HAP-1 (cell line): Measurements from ENCODE around the gene FLCN.

Experiments
- DNase-seq, 2 experiments: peaks; one replicate each; pipeline ENCODE4 v3.0.0-alpha.2; 2016 to 2020; ENCODE audit warnings: low spot score in 2 of 2
- H3K27me3 ChIP-seq: fragments of 250-450 bp; sonication (Bioruptor Pico); 2 replicates; pipeline ENCODE4 v1.5.1; 2020; ENCODE audit warnings: low read depth, mild to moderate bottlenecking, moderate library complexity
- H3K36me3 ChIP-seq: fragments of 250-450 bp; sonication (Bioruptor Pico); replicated peaks from 2 replicates; pipeline ENCODE4 v1.5.1; 2020; ENCODE audit warnings: mild to moderate bottlenecking
- H3K4me1 ChIP-seq: fragments of 250-450 bp; sonication (Bioruptor Pico); 2 replicates; pipeline ENCODE4 v1.5.1; 2020; ENCODE audit warnings: mild to moderate bottlenecking
- H3K4me3 ChIP-seq: fragments of 250-450 bp; sonication (Bioruptor Pico); 2 replicates; pipeline ENCODE4 v1.5.1; 2020; ENCODE audit warnings: mild to moderate bottlenecking, moderate library complexity
- H3K9me3 ChIP-seq: fragments of 250-450 bp; sonication (Bioruptor Pico); 2 replicates; pipeline ENCODE4 v1.5.1; 2020; ENCODE audit warnings: mild to moderate bottlenecking, moderate library complexity
- in situ Hi-C: fragments of 300-500 bp; cut with MboI; formaldehyde crosslinking; loops from 3 replicates; pipeline ENCODE4 v1.14.3; 2020; ENCODE audit warnings: low sequenced_read_pairs, inconsistent platforms, mixed read lengths

Gene FLCN

GRCh38 chr17:17254036-17254435, 17.1 kb upstream of the FLCN start:
- Histone ChIP-seq H3K36me3 (peaks cover 78% of the 10 kb centered on the region), H3K4me1 (no peaks in the 10 kb centered on the region), H3K27me3 (no peaks in the 10 kb centered on the region), H3K4me3 (no peak overlapping the region), H3K9me3 (no peaks in the 10 kb centered on the region)
- in situ Hi-C loops = no loop called here
- DNase-seq = no peak

DNA sequence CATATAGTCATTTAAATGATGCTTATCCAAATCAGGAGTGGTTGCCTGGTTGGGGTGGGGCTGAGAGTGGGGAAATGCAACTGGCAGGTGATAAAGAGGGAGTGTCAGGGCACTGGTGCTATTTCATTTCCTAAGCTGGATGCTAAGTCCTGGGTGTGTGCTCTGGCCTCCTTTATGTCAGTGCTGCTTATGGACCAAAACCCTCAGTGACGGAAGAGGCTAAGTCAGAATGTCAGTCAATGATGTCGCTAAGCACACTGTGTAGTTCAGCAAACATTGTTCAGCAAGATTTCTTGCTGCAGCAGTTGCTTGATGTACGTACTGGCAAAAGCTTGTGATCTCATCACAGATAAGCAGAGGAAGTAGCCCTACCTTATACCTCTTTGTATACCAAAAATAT, 16.4 kb upstream of the FLCN start:
- no peak for DNase-seq
- Histone ChIP-seq H3K4me1 (no peaks in the 10 kb centered on the region), H3K27me3 (no peaks in the 10 kb centered on the region), H3K4me3 (no peak overlapping the region), H3K9me3 (no peaks in the 10 kb centered on the region), H3K36me3 (peaks cover 78% of the 10 kb centered on the region)
- in situ Hi-C loops = no loop called here

DNA sequence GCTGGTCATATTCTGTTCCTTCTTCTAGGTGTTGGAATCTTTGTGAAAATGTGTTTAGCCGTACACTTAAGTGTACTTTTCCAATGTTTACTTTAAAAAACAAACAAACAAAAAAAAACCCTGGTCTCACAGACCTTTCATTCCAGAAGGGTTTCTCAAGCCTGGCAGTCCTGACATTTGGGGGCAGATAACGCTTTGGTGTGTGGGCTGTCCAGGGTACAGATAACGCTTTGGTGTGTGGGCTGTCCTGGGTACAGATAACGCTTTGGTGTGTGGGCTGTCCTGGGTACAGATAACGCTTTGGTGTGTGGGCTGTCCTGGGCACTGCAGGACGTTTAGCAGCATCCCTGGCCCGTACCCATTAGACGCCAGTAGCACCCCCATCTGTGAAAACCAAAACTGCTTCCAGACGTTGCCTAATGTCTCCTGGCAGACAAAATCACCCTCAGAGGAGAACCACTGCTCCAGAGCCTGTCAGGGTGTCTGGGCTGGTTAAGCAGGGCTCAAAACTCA, 15.2 kb upstream of the FLCN start:
- peaks cover 83% of the 10 kb centered on the region for H3K36me3 ChIP-seq
- H3K4me3 ChIP-seq = no peak overlapping the region
- no peak for DNase-seq
- no peaks in the 10 kb centered on the region for H3K27me3 ChIP-seq
- no peaks in the 10 kb centered on the region for H3K4me1 ChIP-seq
- in situ Hi-C loops = no loop called here
- H3K9me3 ChIP-seq = no peaks in the 10 kb centered on the region

- H3K27me3 ChIP-seq = no peaks in the 10 kb centered on the region
- H3K9me3 ChIP-seq = no peaks in the 10 kb centered on the region
- DNase-seq = no peak
- H3K36me3 ChIP-seq = peaks cover 55% of the 10 kb centered on the region
- in situ Hi-C loops = no loop called here
- no peak overlapping the region for H3K4me3 ChIP-seq
- H3K4me1 ChIP-seq = no peaks in the 10 kb centered on the region
These were observed 9.9 kb upstream of the FLCN start for GRCh38 chr17:17246879-17247278.

- Histone ChIP-seq H3K9me3 (no peaks in the 10 kb centered on the region), H3K4me3 (no peak overlapping the region), H3K4me1 (peaks cover 7% of the 10 kb centered on the region), H3K27me3 (no peaks in the 10 kb centered on the region), H3K36me3 (peaks cover 24% of the 10 kb centered on the region)
- in situ Hi-C loops = no loop called here
- DNase-seq = no peak
These were observed 6.2 kb upstream of the FLCN start for GRCh38 chr17:17243163-17243562.

GRCh38 chr17:17242246-17242645, 5.3 kb upstream of the FLCN start:
- H3K9me3 ChIP-seq = no peaks in the 10 kb centered on the region
- H3K27me3 ChIP-seq = no peaks in the 10 kb centered on the region
- peaks cover 14% of the 10 kb centered on the region for H3K36me3 ChIP-seq
- in situ Hi-C loops = no loop called here
- H3K4me3 ChIP-seq = no peak overlapping the region
- no peak for DNase-seq
- H3K4me1 ChIP-seq = peaks cover 7% of the 10 kb centered on the region

- peaks cover 9% of the 10 kb centered on the region for H3K36me3 ChIP-seq
- no peaks in the 10 kb centered on the region for H3K27me3 ChIP-seq
- no peaks in the 10 kb centered on the region for H3K9me3 ChIP-seq
- H3K4me1 ChIP-seq = peaks cover 7% of the 10 kb centered on the region
- in situ Hi-C loops = no loop called here
- no peak overlapping the region for H3K4me3 ChIP-seq
- DNase-seq = no peak
These were observed 4.7 kb upstream of the FLCN start for GRCh38 chr17:17241656-17242055.

GRCh38 chr17:17239832-17240231, 2.9 kb upstream of the FLCN start:
- no peak for DNase-seq
- in situ Hi-C loops = no loop called here
- Histone ChIP-seq H3K4me1 (peaks cover 12% of the 10 kb centered on the region), H3K36me3 (no peaks in the 10 kb centered on the region; the same call in 1 of the 2 replicates), H3K9me3 (no peaks in the 10 kb centered on the region), H3K27me3 (no peaks in the 10 kb centered on the region), H3K4me3 (no peak overlapping the region)

- Histone ChIP-seq H3K9me3 (no peaks in the 10 kb centered on the region), H3K36me3 (peaks cover 9% of the 10 kb centered on the region), H3K27me3 (no peaks in the 10 kb centered on the region), H3K4me3 (peak overlapping the region; percentile 97), H3K4me1 (peaks cover 12% of the 10 kb centered on the region)
- DNase-seq = peak; percentile 15 to 46
- in situ Hi-C loops = no loop called here
These were observed 508 bp downstream of the FLCN start for GRCh38 chr17:17236295-17237025.

GRCh38 chr17:17235212-17236174, 1.5 kb downstream of the FLCN start:
- Histone ChIP-seq H3K36me3 (peaks cover 17% of the 10 kb centered on the region), H3K4me3 (peak overlapping the region; percentile 97), H3K4me1 (peaks cover 12% of the 10 kb centered on the region), H3K27me3 (no peaks in the 10 kb centered on the region), H3K9me3 (no peaks in the 10 kb centered on the region)
- DNase-seq = peak in 1 of 2 experiments; percentile 34
- in situ Hi-C loops = no loop called here

- Histone ChIP-seq H3K27me3 (no peaks in the 10 kb centered on the region), H3K4me1 (peaks cover 5% of the 10 kb centered on the region; the same call in 1 of the 2 replicates), H3K9me3 (no peaks in the 10 kb centered on the region), H3K4me3 (no peak overlapping the region), H3K36me3 (peaks cover 47% of the 10 kb centered on the region)
- no peak for DNase-seq
- in situ Hi-C loops = no loop called here
These were observed 4.7 kb downstream of the FLCN start for GRCh38 chr17:17232303-17232621.

- Histone ChIP-seq H3K36me3 (peaks cover 52% of the 10 kb centered on the region), H3K4me3 (no peak overlapping the region), H3K4me1 (peaks cover 5% of the 10 kb centered on the region; the same call in 1 of the 2 replicates), H3K27me3 (no peaks in the 10 kb centered on the region), H3K9me3 (no peaks in the 10 kb centered on the region)
- in situ Hi-C loops = no loop called here
- no peak for DNase-seq
These were observed 5.2 kb downstream of the FLCN start for GRCh38 chr17:17231621-17232302.

GRCh38 chr17:17229416-17230384, 7.3 kb downstream of the FLCN start:
- Histone ChIP-seq H3K4me3 (no peak overlapping the region), H3K4me1 (no peaks in the 10 kb centered on the region), H3K27me3 (no peaks in the 10 kb centered on the region), H3K36me3 (peaks cover 72% of the 10 kb centered on the region), H3K9me3 (no peaks in the 10 kb centered on the region)
- no peak for DNase-seq
- in situ Hi-C loops = no loop called here
